Stimulated activated CD8-positive, alpha-beta memory T cell treated with anti-CD3 and anti-CD28 coated beads, Interleukin-2, amount 100 ng/mL, for 1 hour (primary cell): Measurements from ENCODE around the gene ZNF354C.

Experiments used
- DNase-seq, 2 donors: peaks; one replicate each; pipeline ENCODE4 v3.0.0-alpha.2; 2020; ENCODE audit warnings: low read depth in 2 of 2

ZNF354C gene

GRCh38 chr5:179113945-179114641 is 53.9 kb downstream of the ZNF354C start:
- no peak for DNase-seq

DNA sequence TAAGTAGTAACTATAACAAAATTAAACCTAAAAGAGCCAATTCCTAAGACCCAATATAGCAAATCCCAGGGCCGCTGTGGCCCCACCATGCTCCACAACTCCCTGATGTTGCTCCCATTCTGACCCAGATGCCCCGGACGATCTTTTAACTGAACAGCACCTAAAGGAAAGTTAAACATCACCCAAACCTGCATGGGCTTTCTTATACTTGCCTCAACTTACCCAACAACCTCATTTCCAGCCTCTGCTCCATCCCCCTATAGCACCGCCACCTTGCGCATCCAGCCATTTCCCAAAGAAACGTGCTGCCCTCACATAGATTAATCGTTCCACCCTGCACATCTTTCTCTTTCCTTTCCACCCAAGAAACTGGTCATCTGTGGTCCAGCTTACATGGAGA is 54.6 kb downstream of the ZNF354C start:
- DNase-seq: no peak

DNA sequence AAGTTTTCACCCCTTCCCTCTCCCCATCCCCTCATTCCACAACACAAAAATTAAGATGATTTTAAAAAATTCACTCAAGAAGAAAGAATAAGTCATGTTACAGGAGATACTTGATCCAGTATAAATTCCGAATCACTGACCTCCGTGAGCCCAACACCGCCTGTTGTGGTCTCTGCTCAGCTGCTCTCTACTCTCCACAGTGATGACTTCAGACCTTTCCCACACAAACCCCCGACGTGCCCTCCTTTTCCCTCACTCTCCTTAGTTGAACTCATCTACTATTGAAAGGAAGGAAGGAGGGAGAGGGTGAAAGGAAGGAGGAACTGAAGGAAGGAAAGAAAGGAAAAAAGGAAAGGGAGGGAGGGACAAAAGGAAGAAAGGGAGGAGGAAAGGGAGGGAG is 55.1 kb downstream of the ZNF354C start:
- DNase-seq: no peak

- no peak for DNase-seq
These were observed 55.8 kb downstream of the ZNF354C start for GRCh38 chr5:179115845-179116524.

- no peak for DNase-seq
These were observed 58.2 kb downstream of the ZNF354C start for GRCh38 chr5:179118338-179118737.

- DNase-seq: no peak
These were observed 58.7 kb downstream of the ZNF354C start for GRCh38 chr5:179118756-179119414.

DNA sequence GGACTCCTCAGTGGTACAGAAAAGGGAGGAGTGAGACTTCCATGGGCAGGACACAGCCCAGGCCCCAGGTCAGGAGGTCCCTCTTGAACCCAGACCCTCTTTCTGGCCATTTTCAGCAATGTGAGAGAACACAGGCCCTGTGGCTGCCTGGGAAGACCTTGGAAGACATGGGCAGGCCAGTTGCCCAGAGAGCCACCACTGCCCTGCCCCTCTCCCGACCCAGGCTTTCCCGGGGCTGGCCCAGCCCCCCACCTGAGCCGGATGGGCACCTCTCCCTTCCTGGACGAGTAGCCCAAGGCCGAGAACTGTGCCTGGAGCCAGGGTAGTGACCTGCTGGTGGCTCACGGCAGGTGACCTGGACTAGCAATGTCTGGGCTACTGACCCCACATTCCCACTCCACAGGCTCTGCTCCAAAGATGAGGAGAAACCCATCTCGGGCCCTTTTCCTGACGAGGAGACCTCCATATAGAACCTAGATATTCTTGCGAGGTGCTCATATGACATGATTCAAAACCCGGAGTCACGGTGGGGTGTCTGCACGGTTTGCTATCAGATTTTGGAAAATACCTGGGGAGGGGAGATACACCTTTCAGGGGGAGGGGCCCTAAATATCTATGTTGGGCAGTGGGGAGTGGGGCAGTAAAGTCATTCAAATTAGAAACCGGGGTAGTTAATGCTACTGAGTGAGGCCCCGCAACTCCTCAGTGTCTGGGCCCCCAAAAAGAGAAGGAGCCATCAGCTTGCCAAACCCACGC is 59.4 kb downstream of the ZNF354C start:
- DNase-seq: no peak

GRCh38 chr5:179120421-179120861 is 60.3 kb downstream of the ZNF354C start:
- DNase-seq: no peak

- DNase-seq: no peak
These were observed 60.9 kb downstream of the ZNF354C start for GRCh38 chr5:179120951-179121666.

DNA sequence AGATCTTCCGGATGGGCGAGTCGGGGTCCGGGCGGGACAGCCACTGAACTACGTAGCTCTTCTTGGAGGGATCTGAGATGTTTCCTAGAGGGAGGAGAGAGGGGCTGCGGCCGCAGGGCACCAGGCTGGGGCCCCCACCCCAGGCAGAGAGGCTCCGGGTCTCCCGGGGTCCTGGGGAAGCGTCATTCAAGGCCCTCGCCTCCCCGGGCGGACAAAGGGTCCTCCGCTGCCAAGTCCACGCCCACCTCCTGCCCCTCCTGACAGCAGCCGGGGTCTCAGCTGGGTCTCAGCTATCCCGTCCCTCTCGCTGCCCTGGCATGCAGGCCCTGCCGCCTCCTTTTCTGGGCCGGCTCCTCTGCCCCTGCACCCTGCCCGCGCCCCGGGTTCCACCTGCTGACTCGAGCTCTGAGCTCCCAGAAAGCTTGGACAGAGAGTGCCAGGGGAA is 61.5 kb downstream of the ZNF354C start:
- DNase-seq: no peak

DNA sequence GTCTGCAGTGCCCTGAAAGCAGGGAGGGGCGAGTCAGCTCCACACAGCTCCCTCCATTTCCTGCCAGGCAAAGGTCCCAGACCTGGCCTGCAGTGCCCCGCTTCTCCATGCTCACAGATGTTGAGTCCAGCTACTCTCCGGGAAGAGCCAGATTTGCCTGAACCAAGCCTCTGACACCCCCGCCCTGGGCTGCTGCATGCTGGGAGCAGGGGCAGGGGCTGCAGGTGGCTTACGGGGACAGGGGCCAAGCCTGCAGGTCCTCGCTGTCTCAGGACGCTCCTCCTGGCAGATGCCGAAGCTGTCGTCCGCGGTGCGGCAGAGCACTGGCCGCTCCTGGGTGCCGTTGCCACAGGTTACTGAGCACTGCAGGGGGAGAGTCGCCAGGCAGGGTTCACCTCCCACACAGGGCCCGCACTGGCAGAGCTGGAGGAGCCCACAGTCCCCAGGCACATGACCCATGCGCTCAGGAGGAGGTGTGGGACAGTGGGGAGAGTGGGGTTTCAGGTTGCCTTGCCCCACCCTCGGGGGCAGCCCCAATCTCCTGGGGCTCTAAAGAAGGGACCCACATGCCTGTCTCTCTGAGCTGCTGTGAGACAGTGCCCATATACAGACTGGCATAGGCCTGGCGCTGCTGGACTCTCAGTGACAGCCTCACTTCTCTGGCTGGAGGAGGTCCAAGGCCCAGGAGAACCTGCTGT is 62.4 kb downstream of the ZNF354C start:
- no peak for DNase-seq

DNA sequence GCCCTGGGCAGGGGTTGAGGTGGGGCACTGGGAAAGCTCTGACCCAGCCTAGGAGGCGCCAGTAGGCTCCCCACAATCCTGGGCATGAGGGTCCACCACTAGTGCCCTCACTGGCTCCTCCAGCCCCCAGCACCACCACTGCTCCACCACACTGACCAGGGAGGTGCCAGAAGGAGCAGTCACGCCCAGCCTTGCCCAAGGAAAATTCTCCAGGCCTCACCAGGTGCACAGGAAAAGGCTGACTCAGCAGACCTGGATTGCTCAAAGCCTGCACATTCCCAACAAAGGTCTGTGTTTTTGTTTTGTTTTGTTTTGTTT is 62.9 kb downstream of the ZNF354C start:
- DNase-seq: no peak

DNA sequence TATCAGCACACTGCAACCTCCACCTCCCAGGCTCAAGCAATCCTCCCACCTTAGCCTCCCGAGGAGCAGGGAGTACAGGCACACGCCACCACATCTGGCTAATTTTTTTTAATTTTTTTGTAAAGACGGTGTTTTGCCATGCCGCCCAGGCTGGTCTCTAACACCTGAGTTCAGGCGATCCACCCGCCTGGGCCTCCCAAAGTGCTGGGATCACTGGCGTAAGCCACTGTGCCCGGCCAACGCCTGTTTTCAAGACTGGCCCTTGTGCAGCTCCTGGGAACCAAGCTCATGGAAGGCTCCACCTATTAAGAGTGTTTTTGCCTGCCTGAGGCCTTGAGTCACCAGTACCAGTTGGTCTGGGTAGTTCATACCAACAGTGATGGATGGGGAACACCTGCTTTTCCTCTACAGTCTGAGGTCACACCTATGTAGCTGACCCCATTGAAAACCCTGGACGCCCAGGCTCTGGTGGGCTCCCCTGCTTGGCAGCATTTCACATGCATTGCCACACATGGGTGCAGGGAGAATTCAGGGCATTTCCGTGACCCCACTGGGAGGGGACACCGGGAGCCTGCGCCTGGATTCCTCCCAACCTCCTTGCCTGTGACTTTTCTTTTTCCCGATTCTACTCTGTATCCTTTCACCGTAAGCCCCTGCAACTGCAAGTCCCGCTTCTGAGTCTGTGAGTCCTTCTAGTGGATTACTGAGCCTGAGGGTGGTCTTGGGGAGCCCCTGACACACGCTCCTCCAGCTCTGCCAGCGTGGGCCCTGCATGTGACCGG is 63.5 kb downstream of the ZNF354C start:
- no peak for DNase-seq

DNA sequence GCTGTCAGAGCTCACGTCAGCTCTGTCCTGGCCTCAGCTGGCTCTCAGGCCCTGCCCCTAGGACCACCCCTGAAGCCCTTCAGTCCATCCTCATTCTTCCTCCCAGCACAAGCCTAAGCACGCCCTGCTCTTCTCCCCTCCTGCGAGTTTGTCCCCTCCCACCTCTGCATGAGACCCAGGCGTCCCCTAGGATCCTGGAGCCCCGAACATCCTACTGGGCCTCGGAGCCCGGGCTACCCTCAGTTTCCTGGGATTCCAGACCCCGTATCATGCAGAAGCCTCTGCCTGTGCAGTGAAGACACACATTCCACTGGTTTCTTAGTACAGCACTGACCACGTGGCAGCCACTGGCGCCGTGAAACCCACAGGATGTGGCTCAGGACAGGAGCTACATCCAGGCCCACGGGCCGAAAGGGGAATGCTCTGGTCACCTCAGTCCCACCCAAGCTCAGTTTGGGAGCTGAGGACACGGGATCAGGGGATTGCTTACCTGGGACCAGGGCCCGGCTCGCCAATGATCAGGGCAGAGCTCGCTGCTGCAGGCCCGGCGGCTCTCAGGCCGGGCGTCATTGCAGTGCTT is 64.2 kb downstream of the ZNF354C start:
- DNase-seq: no peak

GRCh38 chr5:179124853-179125788 is 64.9 kb downstream of the ZNF354C start:
- no peak for DNase-seq

DNA sequence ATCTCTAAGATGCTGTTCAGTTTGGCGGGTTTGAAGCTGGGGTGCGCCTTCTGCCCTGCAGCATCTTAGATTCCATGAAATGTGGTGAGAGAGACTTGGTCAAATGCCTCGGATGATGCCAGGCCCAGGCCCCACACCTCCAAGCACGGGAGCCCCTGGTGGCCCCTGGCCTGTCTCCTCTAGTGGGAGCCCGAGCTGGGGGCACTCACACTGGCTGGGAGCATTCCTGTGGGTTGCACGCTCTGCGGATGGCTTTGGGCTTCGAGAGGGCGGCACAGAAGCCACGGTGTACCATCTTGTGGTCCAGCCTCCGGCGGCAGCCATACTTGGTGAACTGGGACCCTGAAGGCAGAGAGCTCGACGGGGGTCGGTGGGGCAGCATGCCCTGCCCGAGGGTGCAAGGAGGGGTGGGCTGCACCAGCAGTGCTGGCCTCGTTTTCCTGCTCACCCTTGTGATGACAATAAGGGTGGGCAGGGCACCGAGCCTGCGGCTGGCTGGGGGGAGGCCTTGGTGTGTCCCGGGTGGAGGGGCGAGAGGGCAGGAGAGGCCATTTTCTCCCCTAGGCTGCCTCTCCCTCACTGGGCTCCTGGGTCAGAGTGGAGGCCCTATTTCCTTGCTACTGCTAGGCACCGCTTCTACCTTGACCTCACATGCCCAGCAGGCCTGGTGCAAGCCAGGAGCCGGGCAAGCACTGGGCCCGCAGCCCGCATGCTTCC is 65.8 kb downstream of the ZNF354C start:
- no peak for DNase-seq

DNA sequence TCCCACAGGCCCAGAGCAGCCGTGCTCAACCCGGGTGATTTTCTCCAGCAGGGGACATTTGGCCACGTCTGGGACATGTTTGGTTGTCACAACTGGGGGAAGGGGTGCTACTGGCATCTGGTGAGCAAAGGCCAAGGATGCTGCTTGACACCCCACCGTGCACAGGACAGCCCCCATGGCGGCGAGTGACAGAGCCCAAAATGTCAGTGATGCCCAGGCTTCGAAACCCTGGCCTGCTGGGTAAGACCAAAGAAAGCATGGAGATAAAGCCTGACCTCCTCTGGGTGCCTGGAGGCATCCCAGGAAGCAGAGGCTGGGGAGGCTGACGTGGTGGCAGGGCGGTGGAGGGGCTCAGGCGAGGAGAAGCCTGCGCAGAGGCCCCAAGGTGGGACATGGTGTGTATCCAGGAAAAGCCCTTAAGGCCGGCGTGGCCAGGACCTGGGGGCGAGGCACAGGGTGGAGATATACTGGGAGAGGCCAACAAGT is 66.4 kb downstream of the ZNF354C start:
- DNase-seq: no peak
